Mammary epithelial cell (primary cell): ENCODE data around the gene FADS6.

Experiments
- CTCF ChIP-seq, 2 donors: IDR thresholded peaks in 1 of 2; conservative IDR thresholded peaks in 1 of 2; 2 replicates each; pipeline ENCODE4 v1.5.1; 2011 to 2012; ENCODE audit warnings: inconsistent platforms in 2 of 2, low read length in 2 of 2, mild to moderate bottlenecking in 2 of 2, control low read depth in 1 of 2, low read depth in 1 of 2; ENCODE audit not compliant: insufficient read depth in 1 of 2; ENCODE audit errors: extremely low read depth in 1 of 2
- EZH2 ChIP-seq: IDR thresholded peaks from 2 replicates; pipeline ENCODE4 v1.6.1; 2012; ENCODE audit warnings: low read length, inconsistent platforms, borderline replicate concordance

GRCh38 chr17:74855323-74855722, 38.1 kb downstream of the FADS6 start:
- TF ChIP-seq CTCF (conservative IDR thresholded peaks at IDR 0.05 in 1 of 2, IDR thresholded peaks at IDR 0.05 in 1 of 2; ENCODE audit: extremely low read depth in 1 of 2, insufficient read depth in 1 of 2, low read depth in 1 of 2, low read length in 2 of 2) (no peak), EZH2 (no peak)
